Measurements from ENCODE around the gene KIR3DL1. TPM values are rescaled to one million over a fixed set of nuclear protein-coding genes. Genes with fewer than 3 reads are reported as not detected.
"Not testable (repeated sequence)": the region's sequence is repeated elsewhere in the genome, so short reads cannot be mapped to it uniquely, and the experiment has no call there.

KIR3DL1 gene
- total and polyA plus RNA-seq, 2 experiments from 2014 or later = not detected

DNA sequence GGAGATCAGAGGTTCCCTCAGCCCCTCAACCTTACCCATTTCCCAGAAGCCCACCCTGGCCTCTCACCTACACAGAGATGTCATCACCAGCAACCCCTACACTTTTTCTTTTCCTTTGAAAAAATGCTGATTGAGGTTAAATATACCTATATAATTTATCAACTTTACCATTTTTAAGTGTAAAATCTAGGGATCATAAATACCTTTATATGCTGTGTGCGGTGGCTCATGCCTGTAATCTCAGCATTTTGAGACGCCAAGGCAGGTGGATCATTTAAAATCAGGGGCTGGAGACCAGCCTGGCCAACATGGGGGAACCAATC lies 9.8 kb upstream of the KIR3DL1 start:
- 67% methylated on average over 2 of the region's 2 CpGs for WGBS (ENCODE audit: low lambda C conversion rate, missing lambda C conversion rate)
- H4K20me1 ChIP-seq (ENCODE audit: insufficient read depth, poor library complexity, severe bottlenecking) = no peaks in the 10 kb centered on the region
- TF ChIP-seq, protein P1, sequence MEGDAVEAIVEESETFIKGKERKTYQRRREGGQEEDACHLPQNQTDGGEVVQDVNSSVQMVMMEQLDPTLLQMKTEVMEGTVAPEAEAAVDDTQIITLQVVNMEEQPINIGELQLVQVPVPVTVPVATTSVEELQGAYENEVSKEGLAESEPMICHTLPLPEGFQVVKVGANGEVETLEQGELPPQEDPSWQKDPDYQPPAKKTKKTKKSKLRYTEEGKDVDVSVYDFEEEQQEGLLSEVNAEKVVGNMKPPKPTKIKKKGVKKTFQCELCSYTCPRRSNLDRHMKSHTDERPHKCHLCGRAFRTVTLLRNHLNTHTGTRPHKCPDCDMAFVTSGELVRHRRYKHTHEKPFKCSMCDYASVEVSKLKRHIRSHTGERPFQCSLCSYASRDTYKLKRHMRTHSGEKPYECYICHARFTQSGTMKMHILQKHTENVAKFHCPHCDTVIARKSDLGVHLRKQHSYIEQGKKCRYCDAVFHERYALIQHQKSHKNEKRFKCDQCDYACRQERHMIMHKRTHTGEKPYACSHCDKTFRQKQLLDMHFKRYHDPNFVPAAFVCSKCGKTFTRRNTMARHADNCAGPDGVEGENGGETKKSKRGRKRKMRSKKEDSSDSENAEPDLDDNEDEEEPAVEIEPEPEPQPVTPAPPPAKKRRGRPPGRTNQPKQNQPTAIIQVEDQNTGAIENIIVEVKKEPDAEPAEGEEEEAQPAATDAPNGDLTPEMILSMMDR (IDR thresholded peaks at IDR 0.05; ENCODE audit: poor library complexity) = no peak
- TF ChIP-seq EZH2 (IDR thresholded peaks at IDR 0.05; ENCODE audit: borderline replicate concordance) (no peak), EZH2phosphoT487 (IDR thresholded peaks at IDR 0.05; ENCODE audit: low read depth, severe bottlenecking, unreplicated experiment) (no peak)

DNA sequence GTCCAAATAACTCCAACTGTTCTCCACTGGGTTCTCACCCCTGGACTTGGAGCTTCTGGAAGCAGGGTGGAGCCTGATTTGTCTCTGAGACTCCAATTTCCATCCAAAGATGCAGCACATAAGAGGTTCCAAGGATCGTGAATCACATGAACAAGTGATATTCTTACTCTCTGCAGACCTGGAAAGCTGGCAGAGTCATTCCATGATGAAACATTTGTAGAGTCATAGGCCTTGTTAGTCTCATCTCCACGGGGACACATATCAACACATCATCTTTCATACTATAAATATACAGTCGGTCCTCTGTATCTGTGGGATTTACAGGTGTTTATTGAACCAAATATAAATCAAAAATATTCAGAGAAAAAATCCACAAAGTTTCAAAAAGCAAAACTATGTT lies 1.7 kb upstream of the KIR3DL1 start:
- WGBS (ENCODE audit: low lambda C conversion rate, missing lambda C conversion rate) = 43% methylated on average over 3 of the region's 3 CpGs
- not testable (repeated sequence) for H3K36me3 ChIP-seq (replicated peaks; ENCODE audit: insufficient read depth, low read depth); H3K4me1 ChIP-seq (ENCODE audit: insufficient read depth); H2AFZ ChIP-seq; H3K9me3 ChIP-seq (ENCODE audit: low read depth); H3K79me2 ChIP-seq; H3K4me3 ChIP-seq; H3K27ac ChIP-seq; DNase-seq (ENCODE audit: low spot score); H4K20me1 ChIP-seq (ENCODE audit: insufficient read depth, poor library complexity, severe bottlenecking); H3K9me2 ChIP-seq (replicated peaks; ENCODE audit: insufficient read depth); H3K4me2 ChIP-seq; H3K27me3 ChIP-seq

More for the DNA sequence above, 9.8 kb upstream of the KIR3DL1 start:
- Histone ChIP-seq H2AFZ (no peak overlapping the region), H3K4me3 (no peak overlapping the region), H3K27ac (no peak overlapping the region), H3K79me2 (no peaks in the 10 kb centered on the region), H3K4me1 (ENCODE audit: insufficient read depth) (no peaks in the 10 kb centered on the region), H3K27me3 (no peaks in the 10 kb centered on the region), H3K4me2 (no peak overlapping the region), H3K9me3 (ENCODE audit: low read depth) (no peaks in the 10 kb centered on the region), H3K9me2 (replicated peaks; ENCODE audit: insufficient read depth) (no peaks in the 10 kb centered on the region), H3K36me3 (replicated peaks; ENCODE audit: insufficient read depth, low read depth) (no peaks in the 10 kb centered on the region)
- DNase-seq (ENCODE audit: low spot score) = no peak

DNA sequence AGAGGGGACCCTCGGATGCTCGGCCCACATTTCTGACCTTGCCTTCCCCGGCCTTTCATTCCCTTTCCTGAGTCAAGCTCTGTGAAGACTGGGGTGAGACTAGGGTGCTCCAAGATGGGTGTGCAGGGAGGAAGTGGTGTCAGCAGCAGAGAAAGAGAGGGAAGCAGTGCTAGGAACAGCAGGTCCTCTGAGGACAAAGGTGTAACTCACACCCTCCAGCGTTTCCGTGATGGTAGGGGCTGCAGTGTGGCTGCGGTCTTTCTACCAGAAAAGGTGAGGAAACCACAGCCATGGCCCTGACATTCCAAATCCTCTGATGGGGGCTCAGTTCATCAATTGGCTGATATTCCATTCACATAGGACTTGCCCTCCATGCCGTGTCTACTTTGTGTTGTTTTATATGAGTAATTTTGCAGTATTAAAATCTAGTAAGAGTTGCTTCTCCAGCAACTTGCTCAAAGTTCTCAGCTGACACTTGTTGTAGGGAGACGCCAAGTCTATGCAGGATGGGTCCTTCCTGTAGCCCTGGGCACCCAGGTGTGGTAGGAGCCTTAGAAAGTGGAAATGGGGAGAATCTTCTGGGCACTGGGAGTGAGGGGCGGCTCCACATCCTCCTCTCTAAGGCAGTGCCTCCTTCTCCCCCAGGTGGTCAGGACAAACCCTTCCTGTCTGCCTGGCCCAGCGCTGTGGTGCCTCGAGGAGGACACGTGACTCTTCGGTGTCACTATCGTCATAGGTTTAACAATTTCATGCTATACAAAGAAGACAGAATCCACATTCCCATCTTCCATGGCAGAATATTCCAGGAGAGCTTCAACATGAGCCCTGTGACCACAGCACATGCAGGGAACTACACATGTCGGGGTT lies 1.6 kb downstream of the KIR3DL1 start:
- Histone ChIP-seq H4K20me1 (ENCODE audit: insufficient read depth, poor library complexity, severe bottlenecking) (no peaks in the 10 kb centered on the region), H3K36me3 (replicated peaks; ENCODE audit: insufficient read depth, low read depth) (no peaks in the 10 kb centered on the region), H3K9me3 (ENCODE audit: low read depth) (no peaks in the 10 kb centered on the region), H3K4me3 (no peak overlapping the region), H2AFZ (no peak overlapping the region), H3K4me1 (ENCODE audit: insufficient read depth) (no peaks in the 10 kb centered on the region), H3K27me3 (no peaks in the 10 kb centered on the region), H3K4me2 (no peak overlapping the region), H3K27ac (no peak overlapping the region), H3K79me2 (no peaks in the 10 kb centered on the region), H3K9me2 (replicated peaks; ENCODE audit: insufficient read depth) (no peaks in the 10 kb centered on the region)
- WGBS (ENCODE audit: low lambda C conversion rate, missing lambda C conversion rate) = 71% methylated on average over 15 of the region's 15 CpGs
- TF ChIP-seq EZH2phosphoT487 (IDR thresholded peaks at IDR 0.05; ENCODE audit: low read depth, severe bottlenecking, unreplicated experiment) (no peak), EZH2 (IDR thresholded peaks at IDR 0.05; ENCODE audit: borderline replicate concordance) (no peak)
- TF ChIP-seq, protein P1 (IDR thresholded peaks at IDR 0.05; ENCODE audit: poor library complexity) = no peak
- no peak for DNase-seq (ENCODE audit: low spot score)

DNA sequence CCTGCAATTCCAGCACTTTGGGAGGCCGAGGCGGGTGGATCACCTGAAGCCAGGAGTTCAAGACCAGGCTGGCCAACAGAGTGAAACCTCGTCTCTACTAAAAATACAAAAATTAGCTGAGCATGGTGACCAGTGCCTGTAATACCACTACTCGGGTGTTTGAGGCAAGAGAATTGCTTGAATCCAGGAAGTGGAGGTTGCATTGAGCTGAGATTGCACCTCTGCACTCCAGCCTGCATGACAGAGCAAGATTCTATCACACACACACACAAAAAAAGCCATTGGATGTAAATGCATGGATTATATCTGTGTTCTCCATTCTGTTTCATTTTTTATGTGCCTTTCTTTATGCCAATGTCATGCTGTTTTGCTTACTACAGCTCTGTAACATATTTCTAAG lies 8.1 kb downstream of the KIR3DL1 start:
- not testable (repeated sequence) for H3K9me2 ChIP-seq (replicated peaks; ENCODE audit: insufficient read depth); H3K27me3 ChIP-seq; H3K4me2 ChIP-seq; H3K4me3 ChIP-seq; H2AFZ ChIP-seq; H3K27ac ChIP-seq; H3K36me3 ChIP-seq (replicated peaks; ENCODE audit: insufficient read depth, low read depth); H3K79me2 ChIP-seq; DNase-seq (ENCODE audit: low spot score); H4K20me1 ChIP-seq (ENCODE audit: insufficient read depth, poor library complexity, severe bottlenecking); H3K4me1 ChIP-seq (ENCODE audit: insufficient read depth); H3K9me3 ChIP-seq (ENCODE audit: low read depth)
- whole genome bisulfite sequencing (ENCODE audit: low lambda C conversion rate, missing lambda C conversion rate) = 53% methylated on average over 4 of the region's 4 CpGs

DNA sequence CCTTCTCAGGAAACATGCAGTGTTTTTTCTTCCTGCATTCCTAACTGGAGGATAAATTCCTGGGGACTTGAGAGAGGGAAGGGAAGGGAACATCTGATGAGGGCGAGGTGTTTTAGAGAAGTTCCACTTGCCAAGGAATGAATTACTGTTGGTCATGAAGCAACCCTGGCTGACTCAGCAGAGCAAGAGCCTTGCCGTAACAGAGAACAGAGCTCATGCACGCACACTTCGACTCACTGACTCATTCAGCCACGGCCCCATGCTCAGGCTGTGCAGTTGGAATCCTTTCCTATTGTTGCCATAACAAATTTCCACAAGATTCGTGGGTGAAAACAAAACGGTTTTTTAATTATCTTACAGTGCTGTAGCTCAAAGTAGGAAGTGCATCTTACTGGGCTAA lies 9.1 kb downstream of the KIR3DL1 start:
- not testable (repeated sequence) for H3K4me2 ChIP-seq; H3K79me2 ChIP-seq; H3K9me3 ChIP-seq (ENCODE audit: low read depth); H2AFZ ChIP-seq; H3K27me3 ChIP-seq; H3K9me2 ChIP-seq (replicated peaks; ENCODE audit: insufficient read depth); H3K4me1 ChIP-seq (ENCODE audit: insufficient read depth); H3K4me3 ChIP-seq; H4K20me1 ChIP-seq (ENCODE audit: insufficient read depth, poor library complexity, severe bottlenecking); H3K27ac ChIP-seq; DNase-seq (ENCODE audit: low spot score); H3K36me3 ChIP-seq (replicated peaks; ENCODE audit: insufficient read depth, low read depth)
- 65% methylated on average over 7 of the region's 7 CpGs for WGBS (ENCODE audit: low lambda C conversion rate, missing lambda C conversion rate)

DNA sequence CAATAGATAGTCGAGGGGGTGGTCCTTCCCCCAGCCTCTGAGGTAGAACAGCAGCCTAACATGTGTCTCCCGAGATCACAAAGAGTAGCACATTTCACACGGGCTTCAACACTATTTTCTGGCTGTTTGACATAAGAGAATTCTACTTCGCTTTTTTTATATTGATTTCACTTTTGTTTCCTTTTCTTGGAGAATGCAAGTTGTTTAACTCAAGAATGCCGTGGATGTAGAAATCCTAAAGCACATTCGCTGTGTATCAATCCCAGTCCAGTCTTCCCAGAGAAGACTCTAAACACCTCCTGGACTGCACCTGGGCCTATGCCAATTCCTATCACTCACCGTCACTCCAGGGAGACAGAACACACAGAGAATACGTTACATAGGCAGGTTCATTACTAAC lies 11.8 kb downstream of the KIR3DL1 start:
- not testable (repeated sequence) for H4K20me1 ChIP-seq (ENCODE audit: insufficient read depth, poor library complexity, severe bottlenecking); H3K4me3 ChIP-seq; DNase-seq (ENCODE audit: low spot score); H2AFZ ChIP-seq; H3K79me2 ChIP-seq; H3K36me3 ChIP-seq (replicated peaks; ENCODE audit: insufficient read depth, low read depth); H3K27me3 ChIP-seq; H3K9me3 ChIP-seq (ENCODE audit: low read depth); H3K4me1 ChIP-seq (ENCODE audit: insufficient read depth); H3K4me2 ChIP-seq; H3K27ac ChIP-seq; H3K9me2 ChIP-seq (replicated peaks; ENCODE audit: insufficient read depth)
- 62% methylated on average over 8 of the region's 8 CpGs for WGBS (ENCODE audit: low lambda C conversion rate, missing lambda C conversion rate)

DNA sequence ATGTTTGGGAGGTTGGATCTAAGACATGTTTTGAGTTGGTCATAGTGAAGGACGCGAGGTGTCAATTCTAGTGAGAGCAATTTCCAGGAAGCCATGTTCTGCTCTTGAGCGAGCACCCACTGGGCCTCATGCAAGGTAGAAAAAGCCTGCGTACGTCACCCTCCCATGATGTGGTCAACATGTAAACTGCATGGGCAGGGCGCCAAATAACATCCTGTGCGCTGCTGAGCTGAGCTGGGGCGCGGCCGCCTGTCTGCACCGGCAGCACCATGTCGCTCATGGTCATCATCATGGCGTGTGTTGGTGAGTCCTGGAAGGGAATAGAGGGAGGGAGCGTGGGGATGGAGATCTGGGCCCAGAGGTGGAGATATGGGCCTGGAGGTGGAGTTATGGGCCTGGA lies 16.2 kb downstream of the KIR3DL1 start, which contains the start of gene KIR2DS4:
TSS of gene KIR2DS4 (plus strand) at position 181 of the 400 bp plus-strand sequence.
- H2AFZ ChIP-seq; DNase-seq (ENCODE audit: low spot score); H3K4me2 ChIP-seq; H3K27ac ChIP-seq; H3K9me2 ChIP-seq (replicated peaks; ENCODE audit: insufficient read depth); H3K36me3 ChIP-seq (replicated peaks; ENCODE audit: insufficient read depth, low read depth); H3K4me1 ChIP-seq (ENCODE audit: insufficient read depth); H3K9me3 ChIP-seq (ENCODE audit: low read depth); H3K27me3 ChIP-seq; H4K20me1 ChIP-seq (ENCODE audit: insufficient read depth, poor library complexity, severe bottlenecking); H3K79me2 ChIP-seq; H3K4me3 ChIP-seq: not testable (repeated sequence)
- WGBS (ENCODE audit: low lambda C conversion rate, missing lambda C conversion rate) = 85% methylated on average over 12 of the region's 14 CpGs
